Activated gamma-delta T cell (primary cell): Measurements from ENCODE around the gene L1CAM.

Experiments used
- DNase-seq: peaks from one replicate; lab custom pipeline; 2025; lab: John Stamatoyannopoulos, UW

The L1CAM gene

GRCh38 chrX:153878345-153878744, 7.6 kb downstream of the L1CAM start:
- DNase-seq, result no peak

DNA sequence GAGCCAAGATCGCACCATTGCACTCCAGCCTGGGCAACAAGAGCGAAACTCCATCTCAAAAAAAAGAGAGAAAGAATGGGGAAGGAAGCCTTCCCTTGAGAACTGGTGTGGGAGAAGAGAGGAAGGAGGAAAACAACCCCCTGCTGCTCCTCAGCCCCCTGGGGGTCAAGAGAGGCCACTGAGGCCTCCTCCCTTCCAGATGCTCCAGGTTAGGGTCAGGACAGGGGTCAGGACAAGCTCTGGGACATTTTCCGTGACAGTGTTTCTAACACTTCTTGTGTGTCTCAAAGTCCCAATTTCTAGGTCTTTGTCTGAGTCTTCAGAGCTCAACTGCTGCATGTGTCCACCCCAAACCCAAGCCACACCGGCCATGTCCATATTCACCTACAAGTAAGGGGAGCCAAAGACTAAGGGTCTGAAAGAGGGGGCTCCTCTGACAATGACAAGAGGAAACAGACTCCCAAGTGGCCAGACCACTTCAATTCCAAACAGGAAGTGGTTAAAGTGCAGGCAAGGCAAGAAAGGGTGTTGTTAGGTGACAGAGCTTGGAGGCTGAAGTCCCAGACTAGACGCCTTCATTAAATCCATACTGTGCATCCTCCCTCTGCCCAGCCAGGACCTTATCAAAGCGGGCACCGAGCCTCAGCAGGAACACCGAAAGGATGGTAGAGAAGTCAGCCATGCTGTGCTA, 8.3 kb downstream of the L1CAM start:
- no peak for DNase-seq

- DNase-seq, result no peak
Observed at GRCh38 chrX:153876112-153876491, 9.9 kb downstream of the L1CAM start.

DNA sequence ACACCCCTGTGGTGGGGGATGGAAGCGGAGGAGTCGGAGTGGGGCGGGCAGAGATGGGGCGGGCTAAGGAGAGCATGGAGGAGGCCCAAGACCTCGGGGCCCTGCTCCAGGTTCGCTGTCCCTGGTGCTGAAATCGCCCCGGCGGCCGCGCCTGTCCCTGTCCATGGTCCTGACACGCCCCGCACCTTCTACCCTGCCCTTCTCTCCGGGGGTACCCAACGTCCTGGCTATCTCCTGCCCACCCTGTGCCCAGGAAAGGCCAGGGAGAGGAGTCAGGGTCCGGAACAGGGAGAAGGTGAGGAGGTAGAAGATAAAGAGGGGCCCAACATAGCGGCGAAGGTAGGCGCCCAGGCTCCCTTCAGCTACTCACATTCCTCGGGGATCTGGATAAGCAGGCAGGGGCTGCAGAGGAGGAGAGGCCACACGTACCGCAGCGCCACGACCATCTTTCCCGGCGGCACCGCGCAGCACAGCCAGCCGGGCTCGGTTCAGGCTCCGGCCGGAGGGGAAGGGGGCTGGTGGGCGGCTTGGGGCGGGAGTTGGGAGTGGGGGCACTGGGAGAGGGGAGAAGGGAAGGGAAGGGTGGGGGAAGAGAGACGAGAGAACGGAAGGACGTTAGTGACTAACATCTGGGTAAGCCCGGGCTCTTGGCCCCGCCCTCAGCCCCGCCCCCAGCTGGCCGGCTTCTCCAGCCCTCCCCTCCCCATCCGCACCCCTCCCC, 10.4 kb downstream of the L1CAM start:
- DNase-seq, result peak; percentile 41

DNA sequence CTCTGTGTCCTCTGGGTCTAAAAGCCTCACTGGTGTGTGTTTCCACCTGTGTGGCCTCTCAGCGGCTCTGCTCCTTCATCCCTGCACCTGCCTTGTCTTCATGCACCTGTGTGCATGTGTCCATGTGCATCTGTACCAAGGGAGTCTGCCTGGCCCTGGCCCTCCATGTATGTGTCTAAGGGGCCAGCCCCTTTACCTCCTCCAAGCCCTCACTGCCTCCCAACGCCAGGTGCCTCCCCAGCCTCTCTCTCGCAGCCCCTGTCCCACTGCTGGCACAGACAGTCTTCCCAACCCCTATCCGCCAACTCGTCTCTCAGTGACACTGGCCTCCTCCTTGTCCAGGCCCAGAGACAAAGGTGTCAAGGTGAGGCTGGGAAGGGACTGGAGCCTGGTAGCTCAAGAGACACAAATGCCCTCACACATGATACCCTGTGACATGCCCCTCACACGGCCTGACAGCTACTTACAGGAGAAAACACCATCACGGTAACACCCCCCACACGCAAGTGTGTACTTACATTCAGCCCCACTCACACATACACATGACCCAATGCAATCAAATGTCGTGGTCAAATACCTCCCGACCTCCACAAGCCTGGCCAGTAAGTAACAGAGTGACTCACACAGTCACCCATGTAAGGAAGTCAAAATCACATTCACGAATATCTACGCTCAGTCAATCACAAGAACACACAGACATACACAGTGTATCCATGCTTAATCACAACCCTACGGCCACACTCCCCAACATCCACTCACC, 11.4 kb downstream of the L1CAM start:
- DNase-seq, result no peak

DNA sequence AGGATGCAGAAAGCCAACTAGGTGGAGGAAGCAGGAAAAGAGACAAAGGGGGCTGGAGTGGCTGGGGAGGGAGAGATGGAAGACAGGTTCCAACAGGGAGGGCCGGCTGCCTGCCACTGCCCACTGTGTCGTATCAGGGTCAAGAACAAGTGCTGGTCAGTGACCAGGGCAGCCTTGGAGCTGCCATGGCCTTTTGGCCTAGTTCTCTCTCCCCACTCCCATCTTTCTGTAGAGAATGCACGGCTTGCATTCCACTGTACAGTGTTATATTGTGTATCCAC, 11.9 kb downstream of the L1CAM start:
- no peak for DNase-seq

GRCh38 chrX:153873282-153874084, 12.5 kb downstream of the L1CAM start:
- DNase-seq, result no peak

DNA sequence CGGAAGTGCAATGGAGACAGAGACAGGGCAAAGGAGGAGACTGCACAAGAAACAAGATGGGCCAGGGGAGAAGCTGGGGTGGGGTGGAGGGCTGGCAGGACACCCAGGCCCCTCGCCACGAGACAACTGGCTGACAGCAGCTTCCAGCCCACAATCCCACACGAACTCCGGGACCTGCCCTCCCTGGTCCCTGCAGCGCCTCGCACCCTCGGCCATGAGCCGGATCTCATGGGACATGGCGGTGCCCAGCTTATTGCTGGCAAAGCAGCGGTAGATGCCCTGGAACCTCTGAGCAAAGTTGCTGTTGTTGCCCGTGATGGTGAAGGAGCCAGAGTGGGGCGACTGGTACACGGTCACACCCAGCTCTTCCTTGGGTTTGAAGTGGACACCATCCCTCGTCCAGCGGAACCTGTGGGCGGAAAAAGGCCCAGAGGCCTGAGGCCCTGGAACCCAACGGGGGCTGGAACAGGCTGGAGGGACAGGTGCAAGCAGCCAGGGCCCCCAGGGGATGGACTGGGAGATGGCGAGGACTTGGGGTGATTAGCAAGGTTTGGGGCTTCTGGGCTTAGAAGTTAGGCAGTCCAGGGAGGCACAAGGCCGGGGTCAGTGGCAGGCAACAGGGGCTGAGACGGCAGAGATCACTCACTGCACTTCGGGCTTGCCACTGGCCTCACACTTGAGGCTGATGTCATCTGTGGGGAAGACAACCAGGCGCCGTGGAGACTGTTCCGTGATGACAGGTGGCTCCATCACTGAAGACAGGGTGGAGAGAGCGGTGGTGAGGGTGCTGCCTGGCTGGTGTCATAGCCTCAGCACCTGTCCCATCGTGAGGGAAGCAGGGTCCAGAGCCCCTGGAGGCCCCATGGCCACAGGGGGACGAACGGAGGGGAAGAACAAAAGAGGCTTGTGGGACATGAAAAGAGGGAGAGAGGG, 13.8 kb downstream of the L1CAM start:
- DNase-seq, result no peak

GRCh38 chrX:153871451-153871850, 14.5 kb downstream of the L1CAM start:
- no peak for DNase-seq

DNA sequence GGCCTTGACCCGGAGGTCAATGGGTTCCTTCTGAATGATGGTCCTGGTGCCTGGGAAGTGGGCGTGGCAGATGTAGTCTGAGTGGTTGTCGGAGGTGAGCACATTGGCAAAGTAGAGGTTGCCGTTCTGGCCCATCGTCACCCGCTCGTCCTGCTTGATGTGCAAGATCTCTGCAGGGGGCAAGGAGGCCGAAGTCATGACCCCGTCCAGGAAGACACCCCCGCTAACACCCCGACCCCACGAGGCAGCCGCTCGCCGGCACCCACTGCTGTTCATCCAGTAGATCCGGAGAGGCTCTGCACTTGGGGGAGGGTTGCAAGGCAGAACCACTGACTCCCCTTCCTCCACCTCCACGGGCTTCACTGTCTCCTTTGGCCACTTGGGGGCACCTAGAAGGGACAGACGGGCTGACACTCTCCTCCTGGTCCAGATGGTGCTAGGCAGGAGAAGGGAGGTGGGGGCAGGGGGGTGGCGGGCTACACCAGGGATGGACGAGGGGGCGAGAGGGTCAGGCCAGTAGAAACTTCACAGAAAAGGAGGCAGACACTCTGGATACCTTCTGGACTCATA, 15.1 kb downstream of the L1CAM start:
- DNase-seq, result no peak

GRCh38 chrX:153870288-153870690, 15.7 kb downstream of the L1CAM start:
- no peak for DNase-seq

DNA sequence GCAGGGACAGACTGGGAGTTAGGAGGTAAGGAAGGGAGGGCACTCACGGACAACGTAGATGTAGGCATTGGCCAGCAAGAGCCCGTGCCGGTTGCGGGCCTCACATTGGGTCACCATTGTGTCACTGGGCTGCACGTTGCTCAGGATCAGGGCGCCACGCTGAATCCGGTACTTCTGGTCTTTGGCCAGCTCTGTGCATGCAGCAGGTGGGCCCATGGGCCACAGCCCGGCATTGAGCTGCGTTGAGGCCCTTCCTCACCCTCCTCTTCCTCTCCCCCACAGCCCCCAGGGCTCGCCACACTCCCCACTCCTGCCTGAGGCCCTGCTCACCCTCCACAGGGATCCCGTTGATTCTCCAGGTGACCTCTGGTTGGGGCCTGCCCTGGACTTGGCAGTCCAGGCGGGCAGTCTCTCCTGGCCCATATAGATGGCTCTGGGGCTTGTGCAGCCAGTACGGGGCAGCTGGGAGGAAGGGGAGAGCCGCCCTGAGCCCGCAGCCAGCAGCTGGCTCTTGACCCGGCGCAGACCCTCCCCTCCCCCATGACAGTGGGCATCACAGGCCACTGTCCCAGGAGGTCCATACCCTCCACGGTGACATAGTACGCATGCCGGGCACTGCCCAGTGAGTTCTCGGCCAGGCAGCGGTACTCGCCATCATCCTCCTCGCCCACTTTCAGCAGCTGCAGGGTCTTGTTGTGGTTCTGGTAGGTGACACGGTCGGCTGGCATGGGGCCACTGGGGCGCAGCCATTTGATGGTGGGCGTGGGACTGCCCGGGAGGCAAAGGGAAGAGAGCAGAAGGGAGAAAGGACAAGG, 16.3 kb downstream of the L1CAM start:
- no peak for DNase-seq

- no peak for DNase-seq
Observed at GRCh38 chrX:153868576-153869472, 17.1 kb downstream of the L1CAM start.

- no peak for DNase-seq
Observed at GRCh38 chrX:153867671-153868070, 18.3 kb downstream of the L1CAM start.

DNA sequence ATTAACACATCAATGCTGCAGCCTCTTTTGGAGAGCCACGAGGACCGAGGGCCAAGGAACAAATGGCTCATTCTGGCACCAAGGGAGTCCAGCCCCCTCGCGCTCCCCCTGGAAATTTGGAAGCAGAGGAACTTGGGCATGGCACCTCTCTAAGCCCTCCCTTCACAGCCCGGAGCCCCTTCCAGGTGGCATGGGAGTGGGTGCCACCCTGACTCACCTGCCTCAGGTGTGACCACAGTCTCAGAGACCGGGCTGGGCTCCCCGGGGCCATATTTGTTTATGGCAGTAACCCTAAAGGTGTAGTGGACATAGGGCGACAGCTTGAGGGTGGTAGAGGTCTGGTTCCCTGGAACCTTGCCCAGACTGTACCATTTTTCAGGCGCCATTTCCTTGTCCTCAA, 18.8 kb downstream of the L1CAM start:
- DNase-seq, result no peak

DNA sequence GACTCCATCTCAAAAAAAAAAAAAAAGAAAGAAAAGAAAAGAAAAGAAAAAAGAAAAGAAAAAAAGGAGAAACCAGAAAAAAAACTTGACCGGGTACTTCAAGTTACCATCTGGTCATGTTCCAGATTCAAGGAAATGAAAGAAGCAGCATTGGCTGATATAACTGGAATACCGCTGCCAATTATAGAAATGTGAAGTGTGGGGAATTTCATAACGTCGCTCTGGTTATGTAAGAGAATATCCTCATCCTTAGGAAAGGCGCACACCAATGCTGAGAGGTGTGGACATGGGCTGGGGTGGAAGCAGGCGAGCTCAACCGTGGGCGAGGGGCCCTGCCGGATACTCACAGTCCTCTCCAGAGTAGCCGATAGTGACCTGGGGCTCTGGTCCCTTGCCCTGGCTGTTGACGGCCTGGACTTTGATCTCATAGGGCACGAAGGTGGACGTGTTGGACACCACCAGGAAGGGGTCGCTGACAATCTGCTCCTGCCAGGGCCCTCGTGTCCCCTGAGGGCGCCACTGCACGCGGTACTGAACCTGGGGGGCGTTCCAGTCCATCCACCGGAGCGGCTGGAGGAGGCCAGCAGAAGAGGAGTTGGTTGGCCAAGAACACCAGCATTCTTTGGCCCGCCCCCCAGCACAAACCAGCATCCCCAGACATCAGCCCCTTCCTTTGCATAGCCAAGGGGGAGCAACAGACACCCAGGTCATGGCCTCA, 19.5 kb downstream of the L1CAM start:
- no peak for DNase-seq

- no peak for DNase-seq
Observed at GRCh38 chrX:153865685-153866084, 20.3 kb downstream of the L1CAM start.

DNA sequence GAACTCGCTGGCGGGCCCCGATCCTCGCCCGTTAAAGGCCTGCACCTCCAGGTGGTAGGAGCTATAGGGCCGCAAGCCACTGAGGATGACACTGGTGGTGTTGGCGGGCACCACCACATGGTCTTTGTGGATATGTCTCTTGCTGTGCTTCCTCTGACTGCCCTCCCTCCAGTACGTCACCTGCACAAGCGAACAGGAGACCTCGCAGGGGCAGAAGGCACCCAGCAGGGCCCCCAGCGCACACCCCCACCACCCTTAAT, 20.7 kb downstream of the L1CAM start:
- no peak for DNase-seq
